Measurements from ENCODE around the gene SLC52A3. TPM values are rescaled to one million over a fixed set of nuclear protein-coding genes. Genes with fewer than 3 reads are reported as not detected.
A peak's percentile ranks its signal among the peaks of the same experiment; 100 is the strongest.

SLC52A3 gene
- total and polyA plus RNA-seq, 2 of the 13 experiments (the other 11 are each of a cell fraction or from before 2014, with no cell fraction given): 0.03 TPM; not detected in 1

DNA sequence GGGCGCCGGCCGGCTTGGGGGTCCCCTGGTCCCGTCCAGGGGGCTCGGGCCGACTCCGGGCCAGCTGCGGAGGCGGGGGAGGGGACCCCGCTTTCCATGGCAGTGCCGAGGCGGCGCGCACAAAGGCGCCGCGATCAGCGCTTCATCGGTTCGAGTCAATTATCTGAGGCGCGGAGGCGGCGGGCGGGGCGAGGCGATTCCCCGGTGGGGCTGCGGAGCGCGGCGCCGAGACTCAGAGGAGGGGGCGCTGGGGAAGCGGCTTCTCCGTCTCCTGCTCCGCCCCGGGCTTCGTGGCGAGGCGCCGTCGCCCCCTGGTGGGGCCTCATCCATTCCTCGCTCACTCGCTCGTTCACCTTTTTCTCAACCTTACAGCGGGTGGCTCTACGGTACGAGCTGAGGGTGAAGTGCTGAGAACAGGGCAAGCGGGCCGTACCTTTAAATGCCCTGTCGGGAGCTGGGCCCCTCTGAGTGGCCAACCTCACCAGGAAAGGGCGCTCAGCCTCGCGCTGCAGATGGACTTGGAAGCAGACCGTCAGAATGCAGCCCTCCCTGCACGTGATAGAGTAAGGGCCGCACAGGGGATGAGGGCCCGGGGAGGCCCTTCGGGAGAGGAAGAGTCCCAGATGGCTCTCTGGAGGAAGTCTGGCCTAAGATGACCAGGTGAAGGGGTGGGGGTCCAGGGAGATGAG is 39.9 kb downstream of the SLC52A3 start (continued):
- TF ChIP-seq, protein P1, sequence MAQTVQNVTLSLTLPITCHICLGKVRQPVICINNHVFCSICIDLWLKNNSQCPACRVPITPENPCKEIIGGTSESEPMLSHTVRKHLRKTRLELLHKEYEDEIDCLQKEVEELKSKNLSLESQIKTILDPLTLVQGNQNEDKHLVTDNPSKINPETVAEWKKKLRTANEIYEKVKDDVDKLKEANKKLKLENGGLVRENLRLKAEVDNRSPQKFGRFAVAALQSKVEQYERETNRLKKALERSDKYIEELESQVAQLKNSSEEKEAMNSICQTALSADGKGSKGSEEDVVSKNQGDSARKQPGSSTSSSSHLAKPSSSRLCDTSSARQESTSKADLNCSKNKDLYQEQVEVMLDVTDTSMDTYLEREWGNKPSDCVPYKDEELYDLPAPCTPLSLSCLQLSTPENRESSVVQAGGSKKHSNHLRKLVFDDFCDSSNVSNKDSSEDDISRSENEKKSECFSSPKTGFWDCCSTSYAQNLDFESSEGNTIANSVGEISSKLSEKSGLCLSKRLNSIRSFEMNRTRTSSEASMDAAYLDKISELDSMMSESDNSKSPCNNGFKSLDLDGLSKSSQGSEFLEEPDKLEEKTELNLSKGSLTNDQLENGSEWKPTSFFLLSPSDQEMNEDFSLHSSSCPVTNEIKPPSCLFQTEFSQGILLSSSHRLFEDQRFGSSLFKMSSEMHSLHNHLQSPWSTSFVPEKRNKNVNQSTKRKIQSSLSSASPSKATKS (CRISPR knock-in tag; IDR thresholded peaks at IDR 0.05): no peak
- TF ChIP-seq TRIM22 (IDR thresholded peaks at IDR 0.05): no peak
- TF ChIP-seq ZNF574 (CRISPR knock-in tag; IDR thresholded peaks at IDR 0.05): peak; percentile 56; the same call in 1 of the 2 replicates
- TF ChIP-seq, protein P2, sequence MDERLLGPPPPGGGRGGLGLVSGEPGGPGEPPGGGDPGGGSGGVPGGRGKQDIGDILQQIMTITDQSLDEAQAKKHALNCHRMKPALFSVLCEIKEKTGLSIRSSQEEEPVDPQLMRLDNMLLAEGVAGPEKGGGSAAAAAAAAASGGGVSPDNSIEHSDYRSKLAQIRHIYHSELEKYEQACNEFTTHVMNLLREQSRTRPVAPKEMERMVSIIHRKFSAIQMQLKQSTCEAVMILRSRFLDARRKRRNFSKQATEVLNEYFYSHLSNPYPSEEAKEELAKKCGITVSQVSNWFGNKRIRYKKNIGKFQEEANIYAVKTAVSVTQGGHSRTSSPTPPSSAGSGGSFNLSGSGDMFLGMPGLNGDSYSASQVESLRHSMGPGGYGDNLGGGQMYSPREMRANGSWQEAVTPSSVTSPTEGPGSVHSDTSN (CRISPR knock-in tag; IDR thresholded peaks at IDR 0.05): no peak
- TF ChIP-seq ZSCAN22 (CRISPR knock-in tag; IDR thresholded peaks at IDR 0.05): no peak
- TF ChIP-seq ZNF557 (CRISPR knock-in tag; IDR thresholded peaks at IDR 0.05): no peak
- no peak for TF ChIP-seq PCBP2 (optimal IDR thresholded peaks at IDR 0.05; ENCODE audit: low read depth, low read length, poor library complexity, severe bottlenecking)
- no peak for TF ChIP-seq ZNF775 (CRISPR knock-in tag; IDR thresholded peaks at IDR 0.05; ENCODE audit: borderline replicate concordance)
- no peak for TF ChIP-seq ZNF790 (CRISPR knock-in tag; IDR thresholded peaks at IDR 0.05; ENCODE audit: borderline replicate concordance)
- TF ChIP-seq ZNF253 (CRISPR knock-in tag; IDR thresholded peaks at IDR 0.05; ENCODE audit: borderline replicate concordance): no peak
- TF ChIP-seq ZNF547 (CRISPR knock-in tag; IDR thresholded peaks at IDR 0.05): no peak
- TF ChIP-seq BRF2 (CRISPR knock-in tag; IDR thresholded peaks at IDR 0.05): no peak
- TF ChIP-seq FOXJ3 (CRISPR knock-in tag; IDR thresholded peaks at IDR 0.05; ENCODE audit: borderline replicate concordance): no peak
- no peak for TF ChIP-seq PHF21A (CRISPR knock-in tag; IDR thresholded peaks at IDR 0.05)
- 0 out of 2 replicates have a peak, but pooled peaks have one; percentile 14 for TF ChIP-seq ELF1 (CRISPR knock-in tag; IDR thresholded peaks at IDR 0.05)
- no peak for TF ChIP-seq SRSF9 (IDR thresholded peaks at IDR 0.05; ENCODE audit: borderline replicate concordance, insufficient read depth, low read depth, low read length, poor library complexity, severe bottlenecking)
- no peak for TF ChIP-seq ADNP (CRISPR knock-in tag; IDR thresholded peaks at IDR 0.05)
- no peak for TF ChIP-seq ARID3A (IDR thresholded peaks at IDR 0.05; ENCODE audit: low read depth, low read length)
- no peak for TF ChIP-seq NFYC (CRISPR knock-in tag; IDR thresholded peaks at IDR 0.05)
